ENCODE data around the gene CELA3A. TPM values are rescaled to one million over a fixed set of nuclear protein-coding genes. Genes with fewer than 3 reads are reported as not detected.

CELA3A gene
- total RNA-seq (2022): not detected in 2 replicates
- not detected for Bru-seq, nascent RNA
- BruChase-seq, experiment 1, labeled RNA remaining after a 6-hour chase: not detected
- BruChase-seq, experiment 2, labeled RNA remaining after a 2-hour chase: not detected
- long read RNA-seq: 0 reads

- no peaks in the 10 kb centered on the region for H3K27me3 Mint-ChIP-seq (ENCODE audit: insufficient read depth, unreplicated experiment)
- CTCF ChIA-PET: interaction anchor here (0.5 to 0.7 kb wide), 3 partner anchors 17 to 1073 kb away, joined by 3 to 4 read pairs (median 3); no protein-coding TSS in a partner anchor
- peaks cover 6% of the 10 kb centered on the region for H3K36me3 Mint-ChIP-seq (ENCODE audit: insufficient read depth, unreplicated experiment)
- DNase-seq (ENCODE audit: unreplicated experiment): no peak
- no peak within 1 kb of the TSS for H3K4me3 Mint-ChIP-seq (ENCODE audit: unreplicated experiment)
- POLR2A ChIA-PET: no interaction called here
- intact Hi-C loops (cut with micrococcal nuclease): no loop called here
- H3K9me3 Mint-ChIP-seq (ENCODE audit: unreplicated experiment): no peaks in the 10 kb centered on the region
- BruUV-seq (replicated peaks): no TSS peak
- H3K27ac Mint-ChIP-seq (ENCODE audit: low read depth, unreplicated experiment): peak within 1 kb of the TSS; percentile 42
- peaks cover 5% of the 10 kb centered on the region for H3K4me1 Mint-ChIP-seq (ENCODE audit: insufficient read depth, unreplicated experiment)
- no peak for TF ChIP-seq CTCF (IDR thresholded peaks at IDR 0.05; ENCODE audit: unreplicated experiment)
These were observed at the start of gene CELA3A for GRCh38 chr1:22001409-22001808. TSS of gene CELA3A (plus strand) at chr1:22001657. CDS start at chr1:22001675, 18 bp downstream.

- H3K9me3 Mint-ChIP-seq (ENCODE audit: unreplicated experiment): no peaks in the 10 kb centered on the region
- no TSS peak for BruUV-seq (replicated peaks)
- ChIA-PET POLR2A (interaction anchor here (9.8 kb wide), 1 partner anchor 15 kb away, joined by 219 read pairs; the partner anchor contains the start of gene HSPG2), CTCF (no interaction called here)
- TF ChIP-seq CTCF (IDR thresholded peaks at IDR 0.05; ENCODE audit: unreplicated experiment): no peak
- no peaks in the 10 kb centered on the region for H3K36me3 Mint-ChIP-seq (ENCODE audit: insufficient read depth, unreplicated experiment)
- peaks cover 18% of the 10 kb centered on the region for H3K4me1 Mint-ChIP-seq (ENCODE audit: insufficient read depth, unreplicated experiment)
- H3K27me3 Mint-ChIP-seq (ENCODE audit: insufficient read depth, unreplicated experiment): no peaks in the 10 kb centered on the region
- H3K27ac Mint-ChIP-seq (ENCODE audit: low read depth, unreplicated experiment): no peak overlapping the region
- no peak overlapping the region for H3K4me3 Mint-ChIP-seq (ENCODE audit: unreplicated experiment)
- DNase-seq (ENCODE audit: unreplicated experiment): no peak
- intact Hi-C loops (cut with micrococcal nuclease): loop anchor here (10.0 kb wide), 1 partner anchor 88 kb away; no protein-coding TSS in a partner anchor
These were observed 48.5 kb upstream of the CELA3A start for GRCh38 chr1:21952786-21953520.

- POLR2A ChIA-PET: interaction anchor here (0.6 to 9.8 kb wide), 7 partner anchors 10 to 190 kb away, joined by 3 to 219 read pairs (median 13); partner anchors contain the start of genes CDC42, HSPG2 and USP48
- H3K27ac Mint-ChIP-seq (ENCODE audit: low read depth, unreplicated experiment): no peak overlapping the region
- H3K27me3 Mint-ChIP-seq (ENCODE audit: insufficient read depth, unreplicated experiment): no peaks in the 10 kb centered on the region
- H3K9me3 Mint-ChIP-seq (ENCODE audit: unreplicated experiment): no peaks in the 10 kb centered on the region
- peaks cover 18% of the 10 kb centered on the region for H3K4me1 Mint-ChIP-seq (ENCODE audit: insufficient read depth, unreplicated experiment)
- no peak overlapping the region for H3K4me3 Mint-ChIP-seq (ENCODE audit: unreplicated experiment)
- no peak for TF ChIP-seq CTCF (IDR thresholded peaks at IDR 0.05; ENCODE audit: unreplicated experiment)
- CTCF ChIA-PET: interaction anchor here (2.8 kb wide), 1 partner anchor 16 kb away, joined by 22 read pairs; the partner anchor contains the start of gene HSPG2
- BruUV-seq (replicated peaks): no TSS peak
- no peak for DNase-seq (ENCODE audit: unreplicated experiment)
- intact Hi-C loops (cut with micrococcal nuclease): loop anchor here (10.0 kb wide), 1 partner anchor 90 kb away; no protein-coding TSS in a partner anchor
- H3K36me3 Mint-ChIP-seq (ENCODE audit: insufficient read depth, unreplicated experiment): no peaks in the 10 kb centered on the region
These were observed 46.4 kb upstream of the CELA3A start for GRCh38 chr1:21955058-21955457.
